ENCODE results near the gene SEPSECS.

The SEPSECS gene

GRCh38 chr4:25154594-25155265, 5.5 kb downstream of the SEPSECS start:
- no peak for DNase-seq

GRCh38 chr4:25146076-25146475, 14.2 kb downstream of the SEPSECS start:
- DNase-seq, result no peak

- DNase-seq, result no peak
Measured at GRCh38 chr4:25144870-25145481, 15.3 kb downstream of the SEPSECS start.

- DNase-seq, result no peak
Measured at GRCh38 chr4:25142468-25142867, 17.8 kb downstream of the SEPSECS start.

GRCh38 chr4:25141592-25141991, 18.7 kb downstream of the SEPSECS start:
- DNase-seq, result no peak

DNA sequence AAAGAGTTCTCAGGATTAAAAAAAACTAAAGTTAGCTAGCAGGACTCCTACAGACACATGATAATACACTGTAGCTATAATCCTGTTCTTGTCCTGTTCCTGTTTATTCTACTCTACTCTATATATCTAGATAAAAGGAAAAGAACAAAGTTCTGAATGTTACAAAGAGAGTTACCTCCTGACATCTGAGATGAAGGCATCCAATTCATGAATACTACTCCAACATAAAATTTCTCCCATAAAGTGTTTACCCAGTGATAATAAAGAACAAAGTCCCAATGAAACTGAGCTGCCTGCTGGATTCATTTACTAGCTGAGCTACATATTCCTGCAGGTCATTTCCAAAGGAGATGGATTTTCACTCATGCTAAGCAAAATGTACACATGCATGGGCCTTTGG, 27.1 kb downstream of the SEPSECS start:
- DNase-seq, result no peak

GRCh38 chr4:25131926-25132325, 28.3 kb downstream of the SEPSECS start:
- DNase-seq, result no peak

- no peak for DNase-seq
Measured at GRCh38 chr4:25131381-25131780, 28.9 kb downstream of the SEPSECS start.

- no peak for DNase-seq
Measured at GRCh38 chr4:25129917-25130316, 30.3 kb downstream of the SEPSECS start.

GRCh38 chr4:25128671-25129070, 31.6 kb downstream of the SEPSECS start:
- no peak for DNase-seq

GRCh38 chr4:25123236-25123635, 37.0 kb downstream of the SEPSECS start:
- no peak for DNase-seq

GRCh38 chr4:25120146-25120940, 39.9 kb downstream of the SEPSECS start:
- DNase-seq, result no peak

- DNase-seq, result no peak
Measured at GRCh38 chr4:25117716-25118472, 42.4 kb downstream of the SEPSECS start.

DNA sequence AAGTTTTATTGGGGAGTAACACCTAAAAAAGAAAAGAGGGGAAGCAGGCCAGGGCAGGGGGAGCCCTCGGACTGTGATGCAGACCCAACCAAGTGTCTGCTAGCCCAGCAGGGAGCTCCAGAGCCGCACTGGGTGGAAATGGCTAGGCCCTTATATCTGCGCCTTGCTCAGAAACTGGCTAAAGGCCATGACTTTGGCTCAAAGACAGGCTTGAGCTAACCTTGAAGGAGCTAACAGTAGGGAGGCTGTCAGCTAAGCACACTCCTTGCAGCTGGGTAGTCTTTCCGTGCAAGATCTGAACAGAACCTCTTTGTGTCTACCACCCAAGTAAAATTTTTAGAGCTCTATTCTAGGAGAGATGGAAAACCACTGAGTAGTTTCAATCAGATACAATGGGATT, 43.0 kb downstream of the SEPSECS start:
- no peak for DNase-seq

DNA sequence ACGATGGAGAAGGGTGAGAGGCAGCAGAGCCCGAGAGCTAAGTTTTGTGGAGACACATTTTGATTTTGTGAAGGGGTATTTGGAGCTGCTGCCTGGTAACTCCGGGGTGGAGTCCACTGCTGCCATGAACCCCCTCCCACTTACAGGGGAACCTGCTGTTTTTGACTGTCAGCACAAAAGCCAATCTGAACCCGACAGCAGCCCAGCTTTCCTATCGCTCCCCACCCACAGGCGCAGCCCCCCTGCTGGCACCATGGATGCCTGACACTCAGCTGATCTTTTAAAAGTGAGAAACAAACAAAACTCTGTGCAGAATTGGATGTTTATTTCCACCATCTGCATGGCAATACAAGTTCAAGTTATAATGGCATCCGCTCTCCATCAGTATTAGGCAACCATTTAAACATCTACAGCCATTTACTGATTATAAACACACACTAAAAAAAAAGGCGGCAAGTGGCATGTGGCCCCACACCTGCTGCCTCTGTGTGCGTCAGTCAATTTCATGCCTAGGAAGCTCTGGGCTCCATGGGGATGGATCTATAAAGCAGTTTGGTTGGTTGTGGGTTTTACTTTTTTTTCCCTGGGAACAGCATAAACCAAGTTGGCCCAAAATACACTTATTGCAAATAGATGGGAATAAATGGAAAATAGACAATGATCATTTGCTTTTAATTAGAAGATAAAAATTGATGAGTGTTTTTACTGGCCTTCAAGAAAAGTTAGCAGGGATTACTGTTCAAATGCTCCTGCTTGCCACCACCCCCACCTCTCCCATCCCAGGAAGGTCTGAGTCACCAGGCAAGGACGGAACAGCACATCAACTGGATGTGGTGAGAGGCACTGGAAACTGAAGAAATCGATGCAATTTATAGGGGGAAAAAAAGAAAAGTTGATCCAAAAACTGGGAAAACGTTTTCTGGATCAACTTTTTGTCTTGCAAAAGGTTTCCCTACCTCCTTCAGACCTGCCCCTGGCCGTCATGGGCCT, 46.0 kb downstream of the SEPSECS start:
- DNase-seq, result peak; percentile 42

GRCh38 chr4:25112995-25113380, 47.3 kb downstream of the SEPSECS start:
- DNase-seq, result no peak

- DNase-seq, result no peak
Measured at GRCh38 chr4:25112366-25112994, 47.8 kb downstream of the SEPSECS start.

DNA sequence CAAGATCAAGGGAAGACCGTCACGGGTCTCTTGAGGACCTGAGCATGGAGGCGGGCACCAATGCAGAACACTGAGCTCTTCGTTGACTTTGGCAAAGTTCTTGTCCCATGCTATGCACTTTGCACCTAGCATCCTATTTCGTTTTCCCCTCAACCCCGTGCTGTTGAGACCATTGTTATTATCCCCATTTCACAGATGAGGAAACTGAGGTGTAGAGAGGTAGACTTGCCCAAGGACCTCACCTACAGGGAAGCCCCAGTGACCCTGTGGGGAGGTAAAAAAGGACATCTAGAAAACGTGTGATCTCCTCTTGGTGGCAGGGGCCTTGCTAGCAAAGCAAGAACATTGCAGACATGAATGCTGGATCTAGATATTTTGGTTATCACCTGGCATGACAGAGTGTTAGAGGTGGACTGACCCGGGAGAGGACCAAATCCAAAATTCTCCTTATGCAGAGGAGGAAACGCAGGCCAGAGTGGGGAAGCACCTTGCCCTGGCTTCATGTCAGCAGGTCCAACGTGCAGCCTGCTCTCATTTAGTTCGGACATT, 48.5 kb downstream of the SEPSECS start:
- DNase-seq, result no peak

DNA sequence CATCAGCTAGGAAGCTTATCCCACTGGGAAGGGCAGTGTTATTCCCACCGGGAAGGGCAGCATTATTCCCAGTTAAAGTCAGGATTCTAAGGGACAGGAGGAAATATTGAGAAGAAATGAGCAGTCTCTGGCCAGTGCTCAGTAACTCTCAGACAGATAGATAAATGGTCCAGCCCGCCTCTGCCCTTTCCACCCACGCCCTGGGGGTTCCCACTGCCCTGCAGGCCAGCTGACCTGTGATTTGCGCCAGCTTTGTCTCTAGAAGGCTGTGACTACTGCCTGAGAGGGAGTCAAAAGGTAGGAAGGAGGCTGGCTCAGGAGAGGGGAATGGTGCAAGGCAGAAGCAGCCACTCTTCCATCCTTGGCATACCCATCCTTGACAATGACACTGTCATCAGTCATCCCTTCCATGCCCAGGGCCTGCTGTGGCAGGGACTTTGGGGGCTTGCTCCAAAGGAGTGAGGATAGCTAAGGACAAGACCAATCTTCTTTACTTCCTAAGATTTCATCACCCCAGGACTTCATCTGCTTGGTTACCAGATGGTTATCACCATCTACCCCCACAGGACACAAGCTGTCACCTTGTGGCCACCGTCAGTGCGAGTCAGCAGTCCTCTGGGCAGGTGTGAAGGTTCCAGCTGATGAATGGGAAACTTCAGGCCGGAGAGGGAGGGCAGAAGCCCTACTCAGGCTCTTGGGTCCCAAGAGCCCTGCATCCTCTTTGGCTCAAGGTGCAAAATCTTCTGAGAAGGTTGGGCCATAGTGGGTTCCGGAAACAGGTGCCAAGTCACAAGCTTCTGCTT, 49.5 kb downstream of the SEPSECS start:
- no peak for DNase-seq

- no peak for DNase-seq
Measured at GRCh38 chr4:25109511-25109910, 50.7 kb downstream of the SEPSECS start.
